ENCODE measurements around the gene DNAJB12.
"Not testable (repeated sequence)": the region's sequence is repeated elsewhere in the genome, so short reads cannot be mapped to it uniquely, and the experiment has no call there.

Gene DNAJB12

DNA sequence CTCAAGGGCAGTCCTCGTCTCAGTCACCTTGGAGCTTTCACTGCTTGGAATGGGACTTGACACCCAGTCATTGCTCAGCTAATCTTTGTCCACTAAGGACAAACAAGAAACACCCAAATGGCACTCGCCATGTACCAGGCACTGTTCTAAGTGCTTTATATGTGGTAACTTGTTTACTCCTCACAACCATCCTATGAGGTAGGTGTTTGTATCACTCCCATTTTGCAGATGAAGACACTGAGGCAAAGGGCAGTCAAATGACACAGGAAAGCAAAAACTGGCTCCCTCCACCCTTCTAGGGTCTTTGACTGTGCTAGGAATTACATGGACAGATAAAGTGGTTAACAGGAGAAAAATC, 24.7 kb downstream of the DNAJB12 start:
- no peak for DNase-seq

GRCh38 chr10:72329290-72330068, 25.2 kb downstream of the DNAJB12 start:
- DNase-seq = no peak

- DNase-seq = no peak
These were observed 25.9 kb downstream of the DNAJB12 start for GRCh38 chr10:72328829-72329204.

DNA sequence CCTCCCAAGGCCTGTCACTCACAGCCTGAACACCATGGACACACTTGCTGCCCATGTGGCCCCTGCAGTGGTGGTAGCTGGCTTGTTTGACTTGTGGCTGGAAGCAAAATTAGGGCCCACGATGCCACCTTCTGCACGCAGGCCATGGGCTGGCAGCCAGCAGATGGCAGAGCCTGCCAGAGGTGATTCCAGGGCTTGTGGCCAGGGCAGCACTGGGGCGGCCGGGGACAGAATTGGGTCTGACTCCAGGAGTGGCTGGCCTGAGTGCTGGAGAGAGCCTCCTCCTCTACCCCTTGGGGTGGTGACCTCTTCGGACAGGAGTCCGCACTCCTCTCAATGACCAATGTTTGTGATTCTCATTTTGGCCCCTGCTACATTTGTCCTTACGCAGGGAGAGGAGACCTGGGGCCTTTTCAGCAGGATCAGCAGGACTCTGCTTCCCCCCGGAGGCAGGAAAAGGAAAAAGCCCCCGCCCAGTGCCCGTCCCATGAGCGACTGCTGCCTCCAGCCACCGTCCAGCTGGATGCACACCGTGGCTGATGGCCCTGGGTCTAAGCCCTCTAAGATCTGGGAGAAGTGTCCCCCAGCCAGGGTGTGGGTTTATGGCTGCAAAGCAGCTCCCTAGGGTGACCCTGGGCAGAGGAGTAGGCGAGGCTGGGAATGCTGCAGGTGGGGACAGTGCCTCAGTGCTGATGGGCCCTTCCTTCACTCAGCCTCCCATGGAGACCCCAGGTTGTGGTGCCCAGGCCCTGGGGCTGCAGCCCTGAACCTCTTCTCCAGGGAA, 26.5 kb downstream of the DNAJB12 start:
- no peak for DNase-seq

DNA sequence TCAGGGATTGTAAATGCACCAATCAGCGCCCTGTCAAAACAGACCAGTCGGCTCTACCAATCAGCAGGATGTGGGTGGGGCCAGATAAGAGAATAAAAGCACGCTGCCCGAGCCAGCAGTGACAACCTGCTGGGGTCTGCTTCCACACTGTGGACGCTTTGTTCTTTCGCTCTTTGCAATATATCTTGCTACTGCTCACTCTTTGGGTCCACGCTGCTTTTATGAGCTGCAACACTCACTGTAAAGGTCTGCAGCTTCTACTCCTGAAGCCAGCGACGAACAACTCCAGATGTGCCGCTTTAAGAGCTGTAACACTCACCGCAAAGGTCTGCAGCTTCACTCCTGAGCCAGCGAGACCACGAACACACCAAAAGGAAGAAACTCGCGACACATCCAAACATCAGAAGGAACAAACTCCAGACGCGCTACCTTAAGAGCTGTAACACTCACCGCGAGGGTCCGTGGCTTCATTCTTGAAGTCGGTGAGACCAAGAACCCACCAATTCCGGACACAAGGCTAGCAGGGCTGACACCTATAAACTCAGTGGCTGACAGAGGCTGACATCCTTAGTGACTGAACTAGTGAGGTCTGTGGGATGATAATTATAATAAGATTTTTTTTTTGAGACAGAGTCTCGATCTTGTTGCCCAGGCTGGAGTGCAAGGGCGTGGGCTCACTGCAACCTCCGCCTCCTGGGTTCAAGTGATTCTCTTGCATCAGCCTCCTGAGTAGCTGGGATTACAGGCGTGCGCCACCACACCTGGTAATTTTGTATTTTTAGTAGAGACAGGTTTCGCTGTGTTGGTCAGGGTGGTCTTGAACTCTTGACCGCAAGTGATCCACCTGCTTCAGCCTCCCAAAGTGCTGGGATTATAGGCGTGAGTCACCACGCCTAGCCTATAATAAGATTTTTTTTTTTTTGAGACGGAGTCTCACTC, 27.8 kb downstream of the DNAJB12 start:
- peak; percentile 68 for DNase-seq

- DNase-seq = not testable (repeated sequence)
These were observed 29.2 kb downstream of the DNAJB12 start for GRCh38 chr10:72325243-72326175.

DNA sequence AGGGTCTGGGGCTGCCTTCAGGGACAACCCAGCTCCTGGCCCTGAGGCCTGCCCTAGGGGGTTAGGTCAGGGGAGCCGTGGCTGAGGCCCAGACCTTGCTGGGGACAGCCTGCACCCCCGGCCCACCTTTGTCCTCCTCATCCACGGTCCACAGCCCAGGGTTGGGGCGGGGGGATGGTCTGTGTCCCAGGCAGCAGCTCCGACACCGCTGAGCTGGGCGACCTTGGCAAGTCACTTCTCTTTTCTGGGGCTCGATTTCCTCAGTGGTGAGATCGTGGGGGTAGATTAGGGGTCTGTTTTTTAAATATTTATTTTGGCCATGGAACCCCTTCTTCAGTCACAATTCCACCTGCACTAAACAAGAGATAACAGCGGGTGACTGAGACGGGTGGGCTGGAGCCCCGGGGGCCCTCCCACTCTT, 30.9 kb downstream of the DNAJB12 start:
- DNase-seq = no peak

DNA sequence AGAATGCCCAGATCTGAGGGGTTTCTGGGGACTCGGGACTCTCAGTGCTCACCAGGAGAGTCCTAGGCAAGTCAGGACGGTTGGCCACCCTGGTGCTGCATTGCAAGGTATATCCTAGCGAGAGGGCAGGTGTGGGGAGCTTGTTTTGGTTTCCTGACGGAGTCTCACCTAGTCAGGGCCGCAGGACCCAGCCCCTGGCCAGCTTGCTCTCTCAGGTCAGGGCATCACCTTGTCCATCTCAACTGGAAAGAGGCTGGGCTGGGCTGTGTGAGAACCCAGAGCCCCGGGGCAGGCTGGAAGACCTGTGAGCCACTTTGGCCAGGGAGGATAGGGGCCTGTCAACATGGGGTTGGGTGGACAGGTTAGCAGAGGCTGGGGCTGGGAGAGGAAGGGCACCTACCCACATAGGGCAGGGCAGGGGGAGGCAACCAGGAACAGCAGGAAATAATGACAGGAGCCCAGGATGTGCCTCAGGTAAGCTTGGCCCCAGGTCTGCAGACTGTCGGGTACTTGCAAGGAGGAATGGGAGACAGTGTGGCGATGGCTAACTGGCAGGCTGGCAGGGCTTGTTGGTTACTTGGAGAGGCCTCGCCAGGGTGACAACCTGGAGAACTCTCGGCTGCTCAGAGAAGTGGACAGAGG, 31.5 kb downstream of the DNAJB12 start:
- no peak for DNase-seq

GRCh38 chr10:72322280-72323058, 32.2 kb downstream of the DNAJB12 start:
- DNase-seq = peak; percentile 70

DNA sequence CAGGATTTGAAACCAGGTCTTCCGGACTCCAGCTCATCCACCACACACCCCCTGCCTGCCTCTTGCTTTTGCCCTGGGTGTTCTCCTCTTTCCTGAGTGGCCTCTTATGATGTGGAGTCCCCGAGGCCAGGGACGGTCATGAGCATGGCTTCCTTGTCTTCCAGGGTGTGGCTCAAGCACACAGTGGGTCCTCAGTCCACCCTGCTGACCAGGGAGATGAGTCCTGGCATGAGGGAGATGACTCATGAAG, 32.8 kb downstream of the DNAJB12 start:
- DNase-seq = no peak

DNA sequence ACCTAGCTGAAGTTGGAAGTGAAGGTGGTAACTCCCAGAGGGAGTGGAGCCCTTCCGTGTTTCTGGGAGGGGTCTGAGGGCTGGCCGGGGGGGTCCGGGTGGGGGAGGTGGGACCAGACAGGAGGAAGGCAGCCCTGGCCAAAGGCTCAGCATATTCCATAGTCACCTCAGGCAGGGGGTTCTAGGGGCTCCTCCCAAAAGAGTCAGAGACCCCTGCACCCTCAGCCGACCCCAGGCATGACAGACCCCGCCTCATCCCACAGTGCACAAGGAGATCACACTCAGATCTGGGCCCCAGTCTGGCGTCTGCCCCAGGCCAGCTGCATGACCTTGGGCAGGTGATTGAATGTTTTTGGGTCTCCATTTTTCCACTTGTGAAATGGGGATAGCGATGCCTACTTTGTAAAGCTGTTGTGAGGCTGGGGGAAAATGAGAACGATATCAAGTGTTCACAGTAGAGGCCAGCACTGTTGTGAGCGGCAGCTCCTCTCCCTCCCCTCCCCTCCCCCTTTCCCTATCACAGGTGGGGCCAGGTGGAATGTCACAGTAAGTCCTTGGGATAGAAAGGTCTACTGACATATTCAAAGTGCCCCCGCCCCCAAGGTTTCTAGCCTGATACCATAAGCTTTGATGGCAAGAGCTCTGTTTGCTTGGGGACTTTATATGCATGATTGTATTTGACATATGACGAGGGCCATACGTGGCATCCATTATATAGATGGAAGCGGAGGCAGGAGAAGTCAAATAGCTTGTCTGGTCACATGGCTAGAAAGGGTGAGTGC, 33.3 kb downstream of the DNAJB12 start:
- no peak for DNase-seq

DNA sequence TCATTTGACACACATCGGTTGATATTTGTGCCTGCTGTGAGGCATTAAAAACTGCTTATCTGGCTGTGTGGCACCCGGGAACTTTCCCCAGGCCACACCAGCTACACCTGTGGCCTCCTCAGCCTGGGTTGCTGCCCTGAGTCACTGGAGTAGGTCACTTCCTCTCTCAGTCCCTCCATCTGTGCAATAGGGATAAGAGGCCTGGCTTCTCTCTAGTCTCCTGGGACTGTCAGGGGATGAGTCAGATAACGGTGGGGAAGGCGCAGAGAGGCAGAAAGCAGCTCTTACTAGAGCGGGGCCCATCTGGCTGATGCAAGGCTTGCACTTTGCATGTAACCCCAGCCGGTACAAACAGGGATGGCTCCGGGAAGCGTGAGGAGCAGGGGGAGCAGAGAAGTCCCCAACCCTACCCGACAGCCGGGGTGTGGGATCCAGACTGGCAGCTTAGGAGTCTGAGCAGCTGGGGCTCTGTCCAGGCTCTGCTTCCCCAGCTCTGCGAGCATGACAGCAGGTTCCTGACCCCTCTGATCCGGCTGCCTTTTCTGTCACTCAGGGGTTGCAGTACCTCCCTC, 34.0 kb downstream of the DNAJB12 start:
- DNase-seq = peak; percentile 62

DNA sequence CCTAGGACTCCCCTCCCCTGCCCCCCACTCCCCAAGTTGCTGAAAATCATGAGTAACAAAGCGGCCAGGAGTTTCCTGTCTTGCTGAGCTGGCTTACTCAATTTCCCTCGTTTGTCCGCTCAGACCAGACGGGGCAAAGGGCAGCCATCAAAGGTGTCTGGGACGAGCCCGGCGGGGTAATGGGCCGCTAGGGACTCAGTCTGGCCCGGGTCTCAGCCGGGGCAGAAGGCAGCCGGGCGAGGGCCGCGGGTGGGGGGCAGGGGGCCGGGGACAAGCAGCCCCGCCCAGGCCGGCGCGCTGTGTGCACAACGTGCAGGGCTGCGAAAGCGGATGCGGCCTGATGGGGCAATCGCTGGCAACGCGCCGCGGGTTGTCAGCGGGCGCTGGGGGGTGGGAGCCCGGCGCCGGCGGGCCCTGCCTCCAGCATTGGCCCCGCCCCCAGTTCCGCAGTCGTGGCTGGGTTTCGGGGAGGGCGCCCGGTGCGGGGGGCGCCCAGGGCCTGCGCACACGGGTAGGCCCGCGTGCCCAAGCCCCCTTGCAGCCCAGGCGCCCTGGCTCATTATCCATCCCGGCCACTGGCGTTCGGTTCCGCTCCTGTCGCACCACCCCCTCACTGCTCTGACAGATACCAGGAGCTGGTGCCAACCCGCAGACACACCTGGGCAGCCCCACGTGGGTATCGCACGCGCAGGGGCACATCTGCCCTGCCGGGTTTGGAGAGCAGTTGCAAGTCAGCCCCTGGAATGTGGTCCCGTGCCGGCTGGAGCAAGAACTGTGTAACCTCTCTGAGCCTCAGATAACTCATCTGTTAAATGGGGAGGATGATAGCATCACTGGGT, 35.1 kb downstream of the DNAJB12 start:
- DNase-seq = peak; percentile 87

GRCh38 chr10:72318418-72319262, 36.1 kb downstream of the DNAJB12 start:
- DNase-seq = no peak

DNA sequence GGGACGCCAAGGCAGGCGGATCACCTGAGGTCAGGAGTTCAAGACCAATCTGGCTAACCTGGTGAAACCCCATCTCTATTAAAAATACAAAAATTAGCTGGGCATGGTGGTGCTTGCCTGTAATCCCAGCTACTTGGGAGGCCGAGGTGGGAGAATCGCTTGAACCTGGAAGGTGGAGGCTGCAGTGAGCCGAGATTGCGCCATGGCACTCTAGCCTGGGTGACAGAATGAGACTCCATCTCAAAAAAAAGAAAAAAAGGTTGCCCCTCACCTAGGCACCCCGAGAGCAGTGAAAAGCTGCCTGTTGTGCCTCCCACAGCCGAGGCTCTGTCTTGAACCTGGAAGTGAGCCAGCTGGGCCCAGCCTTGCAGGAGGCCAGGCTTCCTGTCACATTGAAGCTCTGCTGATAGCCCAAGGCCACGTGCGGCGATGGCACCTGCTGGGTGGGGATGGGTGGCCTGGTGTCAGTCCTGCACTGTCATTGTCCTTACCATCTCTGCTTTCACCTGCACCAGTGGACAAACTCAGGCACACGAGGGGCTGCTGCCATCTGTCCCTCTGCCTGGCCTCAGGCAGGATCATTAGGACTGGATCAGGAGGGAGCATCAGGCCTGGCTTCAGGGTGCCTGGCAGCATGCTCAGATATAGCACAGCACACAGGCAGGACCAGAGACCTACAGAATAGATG, 37.8 kb downstream of the DNAJB12 start:
- DNase-seq = no peak

DNA sequence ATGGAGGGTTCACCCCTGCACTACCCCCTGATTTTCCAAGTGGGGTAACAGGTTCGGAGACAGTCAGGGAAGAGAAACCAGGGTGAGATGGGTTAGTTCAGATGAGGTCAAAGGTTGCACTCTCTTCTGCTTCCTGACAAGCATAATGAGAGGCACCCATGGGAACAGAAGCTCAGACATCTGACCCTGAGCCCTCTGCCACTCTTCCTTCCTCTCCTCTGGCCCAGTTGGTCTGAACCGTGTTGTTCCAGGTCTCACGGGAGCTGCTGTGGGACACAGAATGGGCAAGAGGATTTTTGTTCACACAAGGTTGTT, 38.4 kb downstream of the DNAJB12 start:
- no peak for DNase-seq

GRCh38 chr10:72315611-72316385, 38.9 kb downstream of the DNAJB12 start:
- no peak for DNase-seq

Data from activated T-cell treated with anti-CD3 and anti-CD28 coated beads, Interleukin-2, amount 50 U/mL, for 1 hour (primary cell).